IPS-NIHi7 (cell line): Measurements from ENCODE around the gene BRPF1.
"Not testable (repeated sequence)": the region's sequence is repeated elsewhere in the genome, so short reads cannot be mapped to it uniquely, and the experiment has no call there.

ENCODE experiments used
- DNase-seq: peaks from one replicate; pipeline ENCODE4 v3.0.0; 2012; ENCODE audit warnings: mixed read lengths; ENCODE audit errors: extremely low spot score

Gene BRPF1

DNA sequence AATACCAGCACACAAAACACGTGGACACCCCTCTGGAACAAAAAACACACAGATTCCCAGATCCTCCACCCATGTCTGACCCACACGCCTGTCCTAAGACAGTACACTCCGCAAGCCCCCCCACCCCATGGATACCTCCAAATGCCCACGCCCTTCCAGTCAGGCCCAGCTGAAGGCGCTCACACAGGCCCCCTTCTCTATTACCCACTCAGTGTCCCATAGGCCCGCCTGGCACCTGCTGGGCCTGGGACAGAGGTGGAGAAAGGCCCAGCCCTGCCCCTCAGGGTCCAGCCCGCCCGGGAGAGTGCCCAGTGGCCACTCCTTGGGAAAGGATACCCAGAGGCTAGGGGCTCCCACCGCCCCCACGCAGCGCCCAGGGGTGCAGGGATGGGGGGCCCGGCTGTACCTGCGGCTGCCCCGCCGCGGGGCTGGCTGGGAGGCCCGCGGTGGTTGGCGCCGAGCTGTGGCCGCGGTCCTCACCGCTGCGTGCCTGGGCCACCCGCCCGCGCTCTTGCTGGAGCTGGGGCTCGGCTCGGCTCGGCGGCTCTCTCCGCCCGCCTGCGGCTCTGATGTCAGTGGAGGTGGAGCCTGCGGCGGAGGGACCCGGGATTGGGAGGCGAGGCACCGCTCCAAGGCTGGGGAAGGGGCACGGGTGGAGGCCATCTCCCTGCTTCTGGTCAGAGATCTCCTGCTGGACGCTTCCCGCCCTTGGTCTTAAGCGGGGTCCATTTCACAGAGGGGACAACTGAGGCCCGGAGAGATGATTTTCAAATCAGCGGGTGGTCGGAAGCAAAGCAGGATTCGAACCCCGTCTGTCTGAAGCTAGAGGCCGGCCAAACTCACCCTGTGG lies 38.1 kb downstream of the BRPF1 start, which contains the start of gene CAMK1:
TSS of gene CAMK1 (minus strand) at position 522 of the 850 bp plus-strand sequence. CDS start 2,198 bp downstream, outside the sequence.
- DNase-seq = peak; percentile 93

DNA sequence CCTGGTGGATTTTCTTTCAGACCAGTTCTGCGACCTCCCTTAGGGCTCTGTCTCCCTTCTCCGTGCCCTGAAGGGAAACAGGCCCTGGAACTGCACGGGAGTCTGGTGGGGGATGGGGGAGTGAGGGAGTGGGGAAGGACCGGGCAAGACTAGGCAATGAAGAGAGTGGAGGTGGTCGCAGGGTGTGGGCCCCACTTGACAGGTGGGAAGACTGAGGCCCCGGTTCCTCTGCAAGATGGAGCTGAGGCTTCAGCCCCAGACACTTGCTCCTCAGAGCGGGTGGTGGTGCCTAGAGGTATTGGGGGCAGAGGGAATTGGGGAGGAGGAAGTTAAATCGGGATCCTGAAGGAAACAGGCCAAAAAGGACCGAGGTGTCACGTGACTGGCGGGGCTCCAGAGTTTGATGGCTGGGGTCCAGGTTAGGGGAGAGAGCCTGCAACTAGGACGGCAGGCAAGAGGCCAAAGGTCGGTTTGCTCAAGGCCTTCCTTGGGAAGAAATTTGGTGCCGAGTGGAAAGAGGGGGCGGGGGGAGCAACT lies 38.8 kb downstream of the BRPF1 start:
- DNase-seq = no peak

DNA sequence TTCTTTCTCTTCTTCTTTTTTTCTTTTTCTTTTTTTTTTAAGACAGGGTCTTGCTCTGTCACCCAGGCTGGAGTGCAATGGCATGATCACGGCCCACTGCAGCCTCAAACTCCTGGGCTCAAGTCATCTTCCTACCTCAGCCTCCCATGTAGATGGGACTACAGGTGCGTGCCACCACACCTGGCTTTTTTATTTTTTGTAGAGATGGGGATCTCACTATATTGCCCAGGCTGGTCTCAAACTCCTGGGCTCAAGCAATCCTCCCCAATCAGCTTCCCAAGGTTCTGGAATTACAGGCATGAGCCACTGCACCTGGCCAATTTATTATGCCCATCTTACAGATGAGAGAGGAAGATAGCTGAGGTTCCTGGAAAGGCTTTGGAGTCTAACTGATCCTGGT lies 39.5 kb downstream of the BRPF1 start:
- DNase-seq = not testable (repeated sequence)

DNA sequence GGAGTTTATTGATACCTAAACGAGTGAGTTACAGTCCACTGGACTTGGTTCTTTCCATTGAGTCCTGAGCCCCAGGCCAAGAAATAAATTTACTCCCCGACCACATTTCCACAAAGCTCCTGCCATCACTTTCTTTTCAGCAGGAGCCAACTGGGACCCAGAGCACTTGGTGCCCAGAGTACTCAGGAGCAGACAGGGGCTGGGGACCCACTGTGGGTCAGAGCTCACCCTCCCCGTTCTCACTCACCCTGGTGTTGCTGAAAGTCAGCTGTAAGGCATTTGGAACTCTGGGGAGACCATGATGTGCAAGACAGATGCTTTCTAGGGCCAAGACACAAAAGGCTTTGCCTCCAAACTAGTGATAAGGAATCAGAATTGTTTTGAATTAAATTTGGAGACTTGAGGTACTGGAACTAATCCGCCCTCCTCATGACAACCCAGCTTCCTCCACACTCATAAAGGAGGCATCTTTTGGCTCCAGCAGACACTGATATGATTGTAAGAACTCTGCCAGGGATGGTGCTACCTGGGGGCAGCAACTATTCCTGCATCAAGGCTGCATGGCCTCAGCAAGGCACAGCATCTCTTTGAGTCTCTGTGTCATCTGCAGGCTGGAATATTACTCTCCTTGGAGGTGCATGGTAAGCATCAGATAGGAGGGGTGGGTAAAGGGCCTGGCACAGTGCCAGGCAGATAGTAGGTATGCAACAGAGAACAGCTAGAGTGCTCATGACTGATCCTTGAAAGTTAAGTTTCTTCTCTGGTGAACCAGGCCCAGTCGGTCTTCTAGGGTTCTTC lies 45.6 kb downstream of the BRPF1 start:
- DNase-seq = no peak

DNA sequence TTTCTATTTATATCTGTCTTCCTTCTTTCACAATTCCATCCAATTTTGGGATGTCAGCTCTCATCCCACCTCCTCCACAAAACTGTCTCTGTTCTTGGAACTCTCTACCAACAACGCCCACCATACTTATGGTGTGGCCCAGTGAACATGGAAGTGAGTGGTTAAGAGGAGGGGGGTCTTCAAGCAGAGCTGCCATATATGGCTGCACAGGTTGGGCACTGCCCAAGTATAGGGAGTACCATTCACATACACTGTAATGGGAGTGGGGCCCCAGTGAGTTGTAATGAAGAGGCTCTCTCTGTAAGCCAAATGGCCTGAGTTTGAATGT lies 46.1 kb downstream of the BRPF1 start:
- no peak for DNase-seq

DNA sequence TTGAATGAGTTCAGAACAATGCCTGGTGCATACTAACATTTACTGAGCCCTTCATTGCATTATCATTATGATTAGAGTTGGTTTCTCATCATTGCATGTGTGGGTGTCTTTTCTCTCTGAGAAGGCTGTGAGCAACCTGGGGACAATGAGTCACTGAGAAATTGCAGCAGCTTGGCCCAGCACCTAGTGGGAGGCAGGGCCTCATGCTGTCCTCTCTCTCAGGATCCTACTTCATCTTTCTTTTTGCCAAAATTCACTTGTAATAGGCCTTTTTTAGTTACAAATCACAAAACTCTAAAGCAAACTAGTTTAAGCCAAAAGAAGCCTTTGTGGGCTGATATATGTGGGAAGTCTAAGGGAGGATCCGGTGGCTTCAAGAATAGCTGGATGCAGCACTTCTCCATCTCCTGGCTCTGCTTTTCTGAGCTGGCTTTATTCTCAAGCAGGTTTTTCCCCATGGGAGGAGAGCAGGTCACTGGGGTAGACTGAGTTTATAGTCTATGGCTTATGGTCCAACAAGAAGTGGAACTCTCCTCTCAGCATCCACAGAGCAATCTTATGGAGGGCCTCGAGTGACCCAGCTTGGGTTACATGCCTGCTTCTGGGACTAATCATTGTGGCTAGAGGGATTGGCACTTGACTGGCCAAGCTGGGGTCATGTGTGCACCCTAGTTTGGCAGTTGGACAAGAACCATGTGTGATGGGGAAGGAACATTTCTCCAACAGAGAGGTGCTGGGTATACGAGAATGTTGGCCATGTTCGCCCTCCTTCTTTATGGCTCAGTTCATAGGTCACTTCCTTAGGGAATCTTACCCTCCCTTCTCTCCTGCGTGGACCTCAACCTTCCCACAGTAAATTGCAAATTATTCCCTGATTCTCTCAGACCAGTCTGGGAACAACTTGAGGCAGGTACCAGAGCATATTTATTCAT lies 46.9 kb downstream of the BRPF1 start:
- DNase-seq = no peak

DNA sequence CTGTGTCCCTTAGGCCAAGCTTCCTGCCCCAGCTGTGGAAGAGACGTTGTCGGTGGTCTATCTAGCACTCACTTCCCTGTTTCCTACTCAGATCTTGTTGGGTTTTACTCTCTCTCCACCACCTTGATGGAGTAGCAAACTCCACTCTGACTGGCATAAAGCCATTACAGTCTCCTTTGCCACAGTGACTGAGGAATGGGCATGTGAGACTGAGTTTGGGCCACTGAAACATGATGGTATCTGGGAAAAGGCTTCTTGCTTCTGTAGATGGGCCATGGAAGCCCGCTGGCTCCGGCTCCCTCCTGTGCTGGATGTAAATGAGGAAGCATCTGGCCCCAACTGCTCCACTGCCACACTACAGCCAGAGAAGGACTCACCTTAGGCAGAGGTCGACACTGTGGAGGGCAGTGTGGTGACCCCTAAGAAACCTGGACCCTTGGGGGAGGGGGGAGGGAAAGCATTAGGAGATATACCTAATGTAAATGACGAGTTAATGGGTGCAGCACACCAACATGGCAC lies 47.6 kb downstream of the BRPF1 start:
- DNase-seq = no peak

DNA sequence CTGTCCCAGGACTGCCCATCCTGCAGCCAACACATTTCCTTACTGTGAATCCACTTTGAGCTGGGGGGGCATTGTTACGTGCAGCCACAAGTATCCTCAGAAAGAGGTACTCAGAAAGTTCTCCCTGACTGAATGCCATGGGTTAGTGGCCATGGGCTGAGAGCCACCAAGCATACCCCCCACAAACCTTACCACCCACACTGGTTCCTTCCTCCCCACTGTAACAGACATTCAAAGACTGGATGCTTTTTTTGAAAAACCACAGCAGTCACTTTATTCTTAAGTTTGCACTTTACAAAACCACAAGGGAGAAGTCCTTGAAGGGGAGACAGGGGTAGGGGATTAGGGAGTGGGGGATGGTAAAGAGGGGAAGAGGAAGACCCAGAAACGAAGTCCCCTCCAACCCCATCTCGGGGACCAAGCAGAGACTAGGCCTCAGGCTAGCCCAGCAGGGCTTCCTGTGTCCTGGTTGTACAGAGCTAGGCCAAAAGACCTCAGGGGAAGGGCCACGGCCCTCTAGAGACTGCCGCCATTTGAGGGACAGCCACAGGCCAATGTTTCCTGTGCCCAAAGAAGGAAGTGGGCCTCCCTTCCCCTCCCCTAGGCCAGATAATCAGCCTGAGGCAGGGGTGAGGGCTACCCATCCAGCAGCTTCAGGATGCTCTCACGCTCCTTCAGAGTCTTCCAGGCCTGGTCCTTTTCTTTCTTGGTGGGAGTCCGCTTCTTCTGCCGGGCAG lies 48.4 kb downstream of the BRPF1 start:
- DNase-seq = no peak

DNA sequence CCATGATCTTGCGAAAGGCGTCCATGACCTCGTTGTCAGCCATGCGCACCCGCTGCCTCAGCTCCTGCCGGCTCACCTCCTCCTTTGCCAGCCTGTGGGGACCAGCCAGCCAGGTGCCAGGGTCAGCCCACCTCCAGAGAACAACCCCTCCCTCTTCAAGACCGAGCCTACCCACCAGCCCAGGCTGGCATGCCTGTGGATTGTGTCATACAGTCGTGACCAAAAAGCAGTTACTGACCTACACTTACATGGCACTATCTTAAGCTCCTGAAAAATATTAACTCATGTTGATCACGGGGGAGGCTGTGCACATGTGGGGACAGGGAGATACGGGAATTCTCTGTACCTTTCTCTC lies 48.9 kb downstream of the BRPF1 start:
- no peak for DNase-seq

DNA sequence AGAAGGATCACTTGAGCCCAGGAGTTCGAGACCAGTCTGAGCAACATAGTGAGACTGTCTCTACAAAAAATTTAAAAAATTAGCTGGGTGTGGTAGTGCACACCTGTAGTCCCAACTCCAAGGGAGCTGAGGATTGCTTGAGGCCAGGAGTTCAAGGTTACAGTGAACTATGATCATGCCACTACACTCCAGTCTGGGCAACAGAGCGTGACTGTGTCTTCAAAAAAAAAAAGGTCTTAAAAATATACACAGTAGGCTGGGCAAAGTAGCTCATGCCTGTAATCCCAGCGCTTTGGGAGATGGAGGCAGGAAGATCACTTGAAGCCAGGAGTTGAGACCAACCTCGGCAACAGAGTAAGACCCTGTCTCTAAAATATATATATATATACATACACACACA lies 49.4 kb downstream of the BRPF1 start:
- no peak for DNase-seq

DNA sequence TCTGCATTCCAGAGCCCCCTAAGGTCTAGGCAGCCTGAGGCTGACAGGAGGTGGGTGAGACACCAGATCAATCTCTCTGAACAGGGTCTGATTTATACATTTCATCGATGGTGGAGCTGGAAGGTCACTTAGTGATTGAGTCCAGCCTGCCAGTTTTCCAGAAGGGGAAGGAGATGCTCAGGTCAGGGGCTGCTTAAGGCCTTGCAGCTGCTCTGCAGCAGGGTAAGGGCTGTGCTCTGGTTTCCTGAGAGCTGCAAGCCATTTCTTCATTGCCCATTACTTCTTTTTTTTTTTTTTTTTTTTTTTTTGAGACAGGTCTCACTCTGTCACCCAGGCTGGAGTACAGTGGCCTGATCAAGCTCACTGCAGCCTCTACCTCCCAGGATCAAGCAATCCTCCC lies 50.0 kb downstream of the BRPF1 start:
- DNase-seq = no peak

DNA sequence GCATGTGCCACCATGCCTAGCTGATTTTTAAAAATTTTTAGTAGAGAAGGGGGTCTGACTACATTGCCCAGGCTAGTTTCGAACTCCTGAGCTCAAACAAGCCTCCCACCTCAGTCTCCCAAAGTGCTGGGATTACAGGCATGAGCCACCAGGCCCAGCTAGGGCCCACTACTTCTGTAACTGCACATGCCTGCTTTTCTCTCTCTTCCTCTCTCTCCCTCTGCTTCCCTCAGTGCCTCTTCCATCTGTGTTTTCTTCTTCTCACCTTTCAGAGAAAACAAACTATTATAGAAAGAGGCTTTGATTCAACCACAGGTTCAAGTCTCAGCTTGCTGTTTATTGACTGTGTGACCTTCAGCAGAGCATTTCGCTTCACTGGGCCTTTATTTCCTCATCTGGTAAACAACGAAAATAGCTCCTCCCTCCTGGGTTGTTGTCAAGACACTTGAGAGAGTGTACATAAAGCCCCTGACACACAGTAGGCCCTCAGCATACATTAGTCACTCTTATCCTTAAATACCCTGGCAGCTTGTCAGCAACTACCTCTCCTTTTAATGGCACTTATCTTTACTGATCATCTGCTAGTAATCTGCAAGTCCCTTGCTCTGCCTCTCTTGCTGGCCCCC lies 50.6 kb downstream of the BRPF1 start:
- no peak for DNase-seq

DNA sequence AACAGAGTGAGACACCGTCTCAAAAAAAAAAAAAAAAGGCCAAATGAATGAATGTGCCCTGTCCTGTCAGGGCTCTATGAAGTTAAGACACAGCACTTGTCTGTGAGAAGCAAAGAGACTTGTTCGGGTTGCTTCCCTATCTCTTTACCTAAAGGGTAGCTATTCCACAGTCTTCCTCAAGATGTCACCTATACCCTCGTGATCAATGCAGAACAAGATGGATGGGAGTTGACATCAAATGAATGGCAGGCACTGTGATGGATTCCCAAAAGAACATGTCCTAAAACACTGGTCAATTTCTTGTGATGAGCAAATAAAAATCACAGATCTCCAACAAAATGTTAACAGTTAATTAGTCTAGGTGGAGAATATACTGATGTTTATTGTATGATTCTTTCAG lies 51.2 kb downstream of the BRPF1 start:
- no peak for DNase-seq

DNA sequence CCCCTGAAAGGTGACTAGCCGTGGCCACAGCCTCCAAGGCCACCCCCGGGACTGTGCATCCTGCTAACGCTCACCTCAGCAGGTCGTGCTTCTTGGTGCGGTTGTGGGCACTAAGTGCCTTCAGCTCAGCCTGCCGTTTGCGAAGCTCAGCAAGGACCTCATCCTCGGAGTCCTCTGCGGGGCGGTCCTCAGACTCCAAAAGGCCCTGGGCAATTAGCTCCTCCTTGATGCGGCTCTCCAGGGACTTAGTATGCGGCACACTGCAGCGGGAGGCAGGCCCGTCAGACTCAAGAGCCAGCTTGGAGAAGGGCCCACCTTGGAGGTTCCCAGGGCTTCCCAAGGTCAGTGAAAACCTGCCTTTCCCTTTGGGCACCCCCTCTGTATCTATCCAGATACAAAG lies 52.4 kb downstream of the BRPF1 start:
- no peak for DNase-seq

DNA sequence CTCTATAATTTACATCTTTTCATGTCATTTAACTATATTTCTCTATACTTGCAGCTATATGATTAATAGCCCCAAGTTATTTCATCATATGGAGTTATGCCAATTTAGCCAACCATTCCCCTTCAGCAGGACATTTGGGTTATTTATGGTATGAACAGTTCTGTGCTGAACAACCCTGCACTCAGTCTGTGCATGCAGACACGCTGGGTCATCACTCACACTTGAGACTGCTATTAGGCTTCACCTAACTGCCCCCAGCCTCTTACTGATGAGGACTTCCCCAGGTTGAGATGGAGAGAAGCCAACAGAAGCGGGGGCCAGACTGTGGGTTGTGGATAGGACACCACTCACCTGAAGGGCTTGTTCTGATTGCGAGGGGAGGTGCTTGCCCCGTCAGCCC lies 53.4 kb downstream of the BRPF1 start:
- DNase-seq = no peak

DNA sequence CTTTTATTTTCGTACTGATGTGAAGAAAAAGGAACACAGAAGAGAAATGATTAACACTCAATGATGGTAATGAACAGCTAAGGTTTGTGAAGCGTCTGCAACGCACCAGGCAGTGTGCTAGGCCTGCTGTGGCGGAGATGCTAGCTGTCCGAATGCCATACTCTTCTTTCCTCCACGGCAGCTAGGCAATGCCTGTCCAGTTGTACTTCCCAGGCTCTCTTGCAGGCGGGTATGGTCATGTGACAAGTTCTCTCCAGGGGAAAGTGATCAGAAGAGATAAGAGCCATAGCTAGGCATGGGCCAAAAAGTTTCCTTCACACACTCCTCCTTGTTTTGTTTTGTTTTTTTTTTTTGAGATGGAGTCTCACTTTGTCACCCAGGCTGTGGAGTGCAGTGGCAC lies 54.1 kb downstream of the BRPF1 start:
- no peak for DNase-seq

DNA sequence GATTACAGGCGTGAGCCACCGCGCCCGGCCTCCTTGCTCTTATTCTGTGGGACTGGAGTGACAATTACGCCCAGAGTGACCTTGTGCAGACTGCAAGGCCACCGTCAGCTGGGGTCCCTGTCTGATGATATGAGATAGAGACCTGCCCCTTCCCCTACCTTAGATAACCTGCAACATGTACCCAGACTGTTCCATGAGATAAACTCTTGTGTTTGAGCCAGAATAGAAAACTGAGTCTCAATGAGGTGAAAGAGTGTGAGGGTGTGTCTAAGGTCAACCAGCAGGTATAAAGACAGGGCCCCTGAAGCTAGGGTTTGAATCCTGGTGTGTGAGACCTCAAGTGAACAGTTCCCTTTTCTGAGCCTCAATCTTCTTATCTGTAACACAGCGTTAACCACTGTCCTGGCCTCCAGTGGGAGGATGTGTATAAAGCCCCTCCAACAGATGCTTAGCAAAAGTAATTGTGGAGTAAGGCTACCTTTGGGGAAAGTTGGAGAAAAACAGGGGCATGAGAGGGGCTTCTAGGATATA lies 54.7 kb downstream of the BRPF1 start:
- no peak for DNase-seq

DNA sequence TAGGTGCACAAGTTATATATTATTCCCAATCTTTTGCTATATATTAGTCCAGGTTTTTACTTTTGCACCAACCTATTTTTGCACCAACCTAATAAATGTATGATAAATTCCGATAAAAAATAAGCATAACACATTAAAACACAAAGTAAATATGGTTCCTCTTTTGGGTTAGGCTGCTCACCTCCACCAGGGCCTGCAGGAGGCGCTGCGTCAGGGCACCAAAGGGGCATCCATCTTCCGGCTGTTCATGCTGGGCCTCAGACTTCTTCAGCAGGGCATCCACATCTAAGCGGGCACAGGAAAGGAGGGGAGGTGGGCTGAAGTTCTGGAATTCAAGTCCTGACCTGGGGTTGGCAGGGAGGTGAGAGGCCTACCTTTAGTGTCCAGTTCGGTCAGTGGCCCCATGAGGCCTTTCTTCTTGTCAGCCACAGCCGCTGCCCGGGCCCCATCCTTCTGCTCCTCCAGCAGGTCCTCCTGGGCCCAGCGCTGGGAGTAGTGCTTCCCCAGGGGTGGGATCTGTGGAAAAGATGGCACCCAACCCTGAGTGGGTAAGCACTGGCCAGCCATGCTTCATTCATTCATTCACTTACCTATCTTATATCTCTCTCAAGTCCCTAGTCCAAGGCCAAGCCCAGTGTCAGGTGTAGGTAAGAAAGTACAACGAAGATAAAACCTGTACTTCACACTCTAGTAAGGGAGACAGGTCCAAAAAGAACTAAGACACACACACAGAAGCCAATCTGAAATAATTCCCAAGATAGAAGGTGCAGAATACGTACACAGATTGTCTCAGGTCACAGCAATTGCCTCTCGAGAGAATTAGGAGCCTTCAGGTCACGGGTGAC lies 55.5 kb downstream of the BRPF1 start:
- DNase-seq = no peak

DNA sequence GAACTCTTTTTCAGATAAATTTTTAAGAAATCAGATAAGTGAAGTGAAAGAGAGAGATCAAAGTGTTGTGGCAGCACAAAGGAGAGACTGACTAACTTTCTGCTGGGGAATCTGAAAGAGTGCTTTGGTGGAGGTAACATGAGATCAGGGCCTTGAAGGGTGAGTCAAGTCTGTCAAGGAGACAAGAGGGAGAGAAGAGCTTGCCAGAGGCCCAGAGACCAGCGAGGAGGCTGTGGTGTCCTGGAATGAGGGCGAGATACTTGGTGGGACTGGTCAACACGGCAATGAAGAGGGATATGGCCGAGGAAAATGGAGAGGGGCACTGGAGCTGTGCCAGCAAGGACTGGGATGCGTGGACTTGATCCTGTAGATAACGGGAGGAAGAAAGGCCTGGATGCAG lies 56.2 kb downstream of the BRPF1 start:
- DNase-seq = no peak
